K562 (cell line): ENCODE results near the gene HES3. TPM values are rescaled to one million over a fixed set of nuclear protein-coding genes. Genes with fewer than 3 reads are reported as not detected.

Experiments used
- CHD7 ChIP-seq: fragments of 200-600 bp; sonication (generic); IDR thresholded peaks from one replicate; pipeline ENCODE4 v1.6.1; 2012; ENCODE audit warnings: mild to moderate bottlenecking, low read depth, low read length, inconsistent platforms
- ERF ChIP-seq: fragments of 450-650 bp; formaldehyde crosslinking; IDR thresholded peaks from 2 replicates; pipeline ENCODE4 v1.4.0; 2020; ENCODE audit warnings: mild to moderate bottlenecking, mixed read lengths
- KDM4B ChIP-seq, 2 experiments: fragments of 450-650 bp in 1 of 2; sonication (generic) in 1 of 2; IDR thresholded peaks; 2 replicates each; pipeline ENCODE4 v1.6.1; 2016 to 2017; ENCODE audit warnings: borderline replicate concordance in 2 of 2, antibody characterized with exemption in 1 of 2, low read depth in 1 of 2, mild to moderate bottlenecking in 1 of 2
- NONO ChIP-seq, 2 experiments: fragments of 200-400 bp in 1 of 2; fragments of 450-650 bp in 1 of 2; formaldehyde crosslinking in 1 of 2; IDR thresholded peaks; 2 replicates each; pipeline ENCODE4 v1.6.1; 2017; ENCODE audit warnings: low read depth in 2 of 2, mild to moderate bottlenecking in 2 of 2, moderate library complexity in 2 of 2, low read length in 1 of 2
- NR2F6 ChIP-seq: fragments of 450-650 bp; formaldehyde crosslinking; IDR thresholded peaks from 2 replicates; pipeline ENCODE4 v1.4.0; 2020; ENCODE audit warnings: mild to moderate bottlenecking
- SMC3 ChIP-seq: conservative IDR thresholded peaks from 2 replicates; pipeline ENCODE4 v1.6.1; 2011; ENCODE audit warnings: low read depth, low read length, improper control_type of control experiment; ENCODE audit not compliant: insufficient read depth
- TCFL5 ChIP-seq: fragments of 250-450 bp; sonication (Bioruptor Pico); conservative IDR thresholded peaks from 2 replicates; pipeline ENCODE4 v1.6.1; 2021; ENCODE audit warnings: mild to moderate bottlenecking, moderate library complexity, matching md5 sums
- THRA ChIP-seq: fragments of 450-650 bp; IDR thresholded peaks from 2 replicates; pipeline ENCODE4 v1.6.1; 2017; ENCODE audit warnings: mild to moderate bottlenecking, moderate library complexity
- ZNF212 ChIP-seq: fragments of 450-650 bp; formaldehyde crosslinking; IDR thresholded peaks from 2 replicates; pipeline ENCODE4 v1.4.0; 2020; ENCODE audit warnings: mild to moderate bottlenecking
- ZNF384 ChIP-seq: IDR thresholded peaks from 2 replicates; pipeline ENCODE4 v1.6.1; 2012; ENCODE audit warnings: low read depth, low read length, improper control_type of control experiment
- ZNF436 ChIP-seq: fragments of 250-450, 450-650 bp; sonication (Bioruptor Pico); formaldehyde crosslinking; IDR thresholded peaks from 2 replicates; pipeline ENCODE4 v1.7.0; 2020; ENCODE audit warnings: mild to moderate bottlenecking
- ZNF76 ChIP-seq: fragments of 250-450 bp; sonication (Bioruptor Pico); IDR thresholded peaks from 2 replicates; pipeline ENCODE4 v1.4.0; 2020; ENCODE audit warnings: mild to moderate bottlenecking, moderate library complexity, borderline replicate concordance
- polyA plus RNA-seq, 8 experiments: library from polyadenylated mRNA; depleted of rRNA in 4 of 8; stranded (reverse) in 5 of 8; unstranded in 3 of 8; fragments of >200 nt; fragmentation: Nextera tagmentation in 2 of 8; fragmentation: Illumina TruSeq in 1 of 8; extraction: Ambion mirVana in 2 of 8; extraction: Trizol in 1 of 8; gene quantifications; 2 replicates each; pipeline versions ENCODE4 v1.2.1 to v1.2.3, GENCODE V29; 2011 to 2014; ENCODE audit warnings: inconsistent platforms in 1 of 8, missing spikeins in 1 of 8
- total RNA-seq, 7 experiments: library from RNA; depleted of rRNA in 6 of 7; stranded (reverse); fragments of >200 nt in 6 of 7; fragmentation: Illumina TruSeq in 2 of 7; extraction: Trizol in 2 of 7; gene quantifications; 2 replicates each; pipeline versions ENCODE4 v1.2.1 to v1.2.3, GENCODE V29; 2011 to 2021; ENCODE audit warnings: low replicate concordance in 1 of 7

HES3 gene
- total and polyA plus RNA-seq, 9 of the 15 experiments (the other 6 are each of a cell fraction or from before 2014, with no cell fraction given), result not detected

- TF ChIP-seq THRA (no peak), TCFL5 (CRISPR knock-in tag) (no peak), ERF (CRISPR knock-in tag) (peak; percentile 65; the same call in 1 of the 2 replicates), SMC3 (peak; percentile 90), NR2F6 (no peak), ZNF436 (no peak), NONO (IDR thresholded peaks at IDR 0.05; ENCODE audit: low read depth in 2 of 2, low read length in 1 of 2) (0 out of 4 replicates have a peak, but pooled peaks of 1 of the 2 experiments have one; percentile 47), KDM4B (IDR thresholded peaks at IDR 0.05; ENCODE audit: borderline replicate concordance in 2 of 2, low read depth in 1 of 2) (peak in 1 of 2 experiments; percentile 49; a peak in 1 of 4 replicates), ZNF212 (CRISPR knock-in tag) (0 out of 2 replicates have a peak, but pooled peaks have one; percentile 31), CHD7 (peak; percentile 55), ZNF384 (peak; percentile 34; the same call in 1 of the 2 replicates), ZNF76 (0 out of 2 replicates have a peak, but pooled peaks have one; percentile 54)
Observed at GRCh38 chr1:6245086-6245868, 1.3 kb downstream of the HES3 start (continued).
